Caco-2 (cell line): Measurements from ENCODE around the gene HOXB8. TPM values are rescaled to one million over a fixed set of nuclear protein-coding genes. Genes with fewer than 3 reads are reported as not detected.

ENCODE experiments used
- BruUV-seq: library from RNA; stranded (reverse); fragments of 400-500 nt; replicated peaks from 2 replicates; lab custom pipeline; 2021; lab: Mats Ljungman, UMichigan
- CTCF ChIA-PET: fragments of 300-600 bp; sonication (Branson Sonifier 250); formaldehyde crosslinking; loops from one replicate; lab custom pipeline; 2022; ENCODE audit warnings: antibody characterized with exemption; lab: Charles Lee
- POLR2A ChIA-PET: fragments of 300-600 bp; sonication (Branson Sonifier 250); formaldehyde crosslinking; loops from one replicate; lab custom pipeline; 2022; ENCODE audit warnings: antibody characterized with exemption; lab: Charles Lee
- DNase-seq, 2 experiments: peaks; one replicate each; pipeline versions ENCODE4 v3.0.0 to v3.0.0-alpha.2; 2020 to 2022
- H3K27me3 ChIP-seq: replicated peaks from 2 replicates; pipeline ENCODE4 v1.6.0; 2011; ENCODE audit warnings: low read length; ENCODE audit not compliant: control insufficient read depth, insufficient read depth
- H3K36me3 ChIP-seq: 2 replicates; pipeline ENCODE4 v1.5.1; 2011; ENCODE audit warnings: low read length; ENCODE audit not compliant: control insufficient read depth, insufficient read depth
- H3K4me1 ChIP-seq: fragments of 250-450 bp; sonication (Bioruptor Pico); 2 replicates; pipeline ENCODE4 v1.5.1; 2020; ENCODE audit warnings: mild to moderate bottlenecking
- H3K4me3 ChIP-seq: 2 replicates; pipeline ENCODE4 v1.5.1; 2011; ENCODE audit warnings: low read depth, mild to moderate bottlenecking, control low read depth, low read length
- H3K9me3 ChIP-seq: fragments of 250-450 bp; sonication (Bioruptor Pico); 2 replicates; pipeline ENCODE4 v1.5.1; 2020; ENCODE audit warnings: mild to moderate bottlenecking, moderate library complexity
- H3K27ac Mint-ChIP-seq: one replicate; pipeline ENCODE4 v1.8.0; 2022; ENCODE audit warnings: mixed read lengths; ENCODE audit not compliant: unreplicated experiment
- H3K27me3 Mint-ChIP-seq: one replicate; pipeline ENCODE4 v1.8.0; 2022; ENCODE audit warnings: mixed read lengths; ENCODE audit not compliant: insufficient read depth, unreplicated experiment
- H3K36me3 Mint-ChIP-seq: one replicate; pipeline ENCODE4 v1.8.0; 2022; ENCODE audit warnings: mild to moderate bottlenecking, mixed read lengths; ENCODE audit not compliant: insufficient read depth, unreplicated experiment
- H3K4me1 Mint-ChIP-seq: one replicate; pipeline ENCODE4 v1.8.0; 2022; ENCODE audit warnings: low read depth, mixed read lengths; ENCODE audit not compliant: unreplicated experiment
- H3K4me3 Mint-ChIP-seq: one replicate; pipeline ENCODE4 v1.8.0; 2022; ENCODE audit warnings: mild to moderate bottlenecking, moderate library complexity, mixed read lengths; ENCODE audit not compliant: unreplicated experiment
- H3K9me3 Mint-ChIP-seq: one replicate; pipeline ENCODE4 v1.8.0; 2022; ENCODE audit warnings: mixed read lengths; ENCODE audit not compliant: unreplicated experiment
- CTCF ChIP-seq, 2 experiments: fragments of 200-600 bp in 1 of 2; IDR thresholded peaks; 1 replicate in 1 of 2; 2 replicates in 1 of 2; pipeline versions ENCODE4 v1.5.1 to v1.8.0; 2011 to 2022; ENCODE audit warnings: antibody characterized with exemption in 1 of 2, control low read depth in 1 of 2, inconsistent platforms in 1 of 2, low read depth in 1 of 2, low read length in 1 of 2, mild to moderate bottlenecking in 1 of 2, moderate library complexity in 1 of 2; ENCODE audit not compliant: insufficient read depth in 1 of 2, severe bottlenecking in 1 of 2, unreplicated experiment in 1 of 2
- intact Hi-C: fragments of 100-400 bp; cut with micrococcal nuclease; formaldehyde crosslinking; loops from one replicate; pipeline ENCODE4 v1.10.0; 2022; ENCODE audit not compliant: unreplicated experiment
- total RNA-seq: library from RNA; stranded (reverse); gene quantifications from 2 replicates; pipeline ENCODE4 v1.2.3, GENCODE V29; 2022

Gene HOXB8
- total RNA-seq, 1 experiment from 2014 or later, result 1.2 TPM

GRCh38 chr17:48615963-48616716 lies 1.0 kb upstream of the HOXB8 start:
- no TSS peak for BruUV-seq
- no peaks in the 10 kb centered on the region for H3K9me3 ChIP-seq
- no peak overlapping the region for H3K4me3 ChIP-seq
- Mint-ChIP-seq H3K27ac (no peak overlapping the region), H3K27me3 (peaks cover 62% of the 10 kb centered on the region), H3K4me3 (no peak overlapping the region), H3K9me3 (no peaks in the 10 kb centered on the region), H3K4me1 (peaks cover 49% of the 10 kb centered on the region), H3K36me3 (peaks cover 8% of the 10 kb centered on the region)
- H3K27me3 ChIP-seq, result peaks cover 18% of the 10 kb centered on the region
- TF ChIP-seq CTCF (IDR thresholded peaks at IDR 0.05; ENCODE audit: insufficient read depth in 1 of 2, low read depth in 1 of 2, low read length in 1 of 2, severe bottlenecking in 1 of 2, unreplicated experiment in 1 of 2), result no peak
- no peaks in the 10 kb centered on the region for H3K36me3 ChIP-seq
- intact Hi-C loops, result no loop called here
- peaks cover 4% of the 10 kb centered on the region for H3K4me1 ChIP-seq
- DNase-seq, result no peak
- ChIA-PET CTCF (interaction anchor here (0.6 to 1.5 kb wide), 6 partner anchors 9 to 436 kb away, joined by 3 to 16 read pairs (median 3); partner anchors contain the start of gene HOXB6), POLR2A (interaction anchor here (0.6 kb wide), 1 partner anchor 10 kb away, joined by 3 read pairs; the partner anchor contains the start of gene HOXB9)

GRCh38 chr17:48613862-48614694 lies 1.0 kb downstream of the HOXB8 start:
- Mint-ChIP-seq H3K36me3 (peaks cover 16% of the 10 kb centered on the region), H3K4me3 (peak overlapping the region; percentile 86), H3K4me1 (peaks cover 45% of the 10 kb centered on the region), H3K9me3 (no peaks in the 10 kb centered on the region), H3K27ac (no peak overlapping the region), H3K27me3 (peaks cover 52% of the 10 kb centered on the region)
- peaks cover 13% of the 10 kb centered on the region for H3K4me1 ChIP-seq
- DNase-seq, result no peak
- CTCF ChIA-PET, result interaction anchor here (0.6 to 1.4 kb wide), 14 partner anchors 12 to 485 kb away, joined by 3 to 28 read pairs (median 5); partner anchors contain the start of genes ATP5MC1 and HOXB9
- peak overlapping the region; percentile 6; the same call in 1 of the 2 replicates for H3K4me3 ChIP-seq
- no TSS peak for BruUV-seq
- no peaks in the 10 kb centered on the region for H3K36me3 ChIP-seq
- POLR2A ChIA-PET, result interaction anchor here (0.5 kb wide), 1 partner anchor 990 kb away, joined by 7 read pairs; no protein-coding TSS in a partner anchor
- peaks cover 15% of the 10 kb centered on the region for H3K27me3 ChIP-seq
- no peaks in the 10 kb centered on the region for H3K9me3 ChIP-seq
- TF ChIP-seq CTCF (IDR thresholded peaks at IDR 0.05; ENCODE audit: insufficient read depth in 1 of 2, low read depth in 1 of 2, low read length in 1 of 2, severe bottlenecking in 1 of 2, unreplicated experiment in 1 of 2), result no peak
- intact Hi-C loops, result loop anchor here (1.0 to 2.0 kb wide), 2 partner anchors 116 to 461 kb away; no protein-coding TSS in a partner anchor
